K562 (cell line): ENCODE results near the gene ADGRG1.

ENCODE experiments used
- ARHGAP35 ChIP-seq: fragments of 450-650 bp; IDR thresholded peaks from 2 replicates; pipeline ENCODE4 v1.6.1; 2018; ENCODE audit not compliant: partially characterized antibody
- CTCF ChIP-seq, 3 experiments: IDR thresholded peaks in 2 of 3; conservative IDR thresholded peaks in 1 of 3; 2 replicates each; pipeline ENCODE4 v1.5.1; 2011 to 2012; ENCODE audit warnings: low read length in 3 of 3, mild to moderate bottlenecking in 3 of 3, control low read depth in 2 of 3, improper control_type of control experiment in 1 of 3, inconsistent platforms in 1 of 3, low read depth in 1 of 3, mixed read lengths in 1 of 3, moderate library complexity in 1 of 3; ENCODE audit not compliant: insufficient read depth in 2 of 3
- JUN ChIP-seq, 2 experiments: sonication (generic) in 1 of 2; formaldehyde crosslinking in 1 of 2; IDR thresholded peaks; 2 replicates each; pipeline versions ENCODE4 v1.6.1 to v1.8.0; 2012 to 2022; ENCODE audit warnings: borderline replicate concordance in 2 of 2, mild to moderate bottlenecking in 2 of 2, improper control_type of control experiment in 1 of 2, low read depth in 1 of 2, low read length in 1 of 2, missing genetic modification reagents in 1 of 2
- POLR2AphosphoS5 ChIP-seq: IDR thresholded peaks from 2 replicates; pipeline ENCODE4 v1.6.1; 2011; ENCODE audit warnings: mild to moderate bottlenecking, low read depth, low read length, moderate library complexity; ENCODE audit not compliant: control insufficient read depth, insufficient read depth
- RFX5 ChIP-seq: IDR thresholded peaks from 2 replicates; pipeline ENCODE4 v1.6.1; 2011; ENCODE audit warnings: low read depth, mild to moderate bottlenecking, improper control_type of control experiment, low read length
- SMAD3 ChIP-seq: fragments of 450-650 bp; formaldehyde crosslinking; conservative IDR thresholded peaks from 2 replicates; pipeline ENCODE4 v1.4.0; 2020; ENCODE audit warnings: mild to moderate bottlenecking
- SP1 ChIP-seq: sonication (generic); formaldehyde crosslinking; IDR thresholded peaks from 2 replicates; pipeline ENCODE4 v1.8.1; 2022; ENCODE audit warnings: mild to moderate bottlenecking, missing genetic modification reagents
- TEAD1 ChIP-seq, 2 experiments: fragments of 450-650 bp in 1 of 2; sonication (generic) in 1 of 2; formaldehyde crosslinking; IDR thresholded peaks; 2 replicates each; pipeline versions ENCODE4 v1.4.0 to v1.8.0; 2020 to 2022; ENCODE audit warnings: mild to moderate bottlenecking in 2 of 2, missing genetic modification reagents in 1 of 2
- ZBTB7A ChIP-seq: IDR thresholded peaks from 2 replicates; pipeline ENCODE4 v1.6.1; 2011; ENCODE audit warnings: low read depth, mild to moderate bottlenecking, low read length, moderate library complexity, borderline replicate concordance; ENCODE audit not compliant: control insufficient read depth
- ZNF239 ChIP-seq: fragments of 250-450 bp; sonication (Bioruptor Pico); IDR thresholded peaks from 2 replicates; pipeline ENCODE4 v1.4.0; 2020; ENCODE audit warnings: mild to moderate bottlenecking
- TF ChIP-seq, protein P1 (sequence below), 2 experiments: fragments of 450-650 bp; formaldehyde crosslinking in 1 of 2; IDR thresholded peaks; 2 replicates each; pipeline versions ENCODE4 v1.4.0 to v1.6.1; 2014 to 2020; ENCODE audit warnings: mild to moderate bottlenecking in 2 of 2, borderline replicate concordance in 1 of 2, low read depth in 1 of 2
- TF ChIP-seq, protein P2 (sequence below): sonication (generic); formaldehyde crosslinking; IDR thresholded peaks from 2 replicates; pipeline ENCODE4 v1.8.0; 2022; ENCODE audit warnings: mild to moderate bottlenecking, missing genetic modification reagents, borderline replicate concordance

DNA sequence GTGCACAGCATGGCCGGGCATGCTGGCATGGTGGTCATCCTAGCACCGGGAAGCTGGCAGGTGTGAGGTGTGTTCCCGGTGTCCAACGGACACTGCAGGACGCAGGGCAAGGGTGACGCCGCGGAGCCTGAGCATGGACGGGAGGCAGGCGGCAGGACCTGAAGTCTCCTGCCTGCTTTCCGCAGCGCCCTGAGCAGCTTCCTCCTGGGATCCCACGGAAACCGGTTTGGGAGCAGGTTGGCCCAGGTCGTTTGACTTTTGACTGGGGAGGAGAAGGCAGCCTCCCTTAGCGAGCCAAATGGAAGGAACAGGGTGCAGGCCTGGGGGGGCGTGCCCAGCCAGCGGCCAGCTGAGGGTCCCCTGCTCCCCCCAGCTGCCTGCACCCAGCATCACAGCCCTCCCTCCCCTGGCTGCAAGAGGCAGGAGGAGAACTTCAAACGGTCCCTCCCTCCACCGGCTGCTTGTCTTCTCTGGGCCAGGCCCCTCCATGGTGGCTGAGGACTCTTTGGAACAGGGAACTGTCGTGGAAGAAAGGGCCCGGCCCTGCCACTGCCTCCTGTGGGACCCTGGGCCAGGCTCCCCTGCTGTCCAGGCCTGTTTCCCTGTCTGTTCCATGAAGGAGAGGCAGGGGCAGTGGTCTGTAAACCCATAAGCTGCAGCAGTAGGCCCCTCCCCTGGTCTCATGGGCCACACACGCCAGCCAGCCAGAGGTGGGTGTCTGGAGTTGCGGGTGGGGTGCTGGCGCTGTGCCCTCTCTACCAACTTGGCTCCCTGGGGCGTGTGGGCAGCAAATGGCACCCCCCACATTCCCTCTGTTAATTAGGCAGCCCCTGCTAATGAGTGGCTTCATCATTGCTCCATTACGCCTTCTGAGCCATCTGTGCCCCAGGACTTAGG is 7.8 kb upstream of the ADGRG1 start:
- TF ChIP-seq, protein P1, sequence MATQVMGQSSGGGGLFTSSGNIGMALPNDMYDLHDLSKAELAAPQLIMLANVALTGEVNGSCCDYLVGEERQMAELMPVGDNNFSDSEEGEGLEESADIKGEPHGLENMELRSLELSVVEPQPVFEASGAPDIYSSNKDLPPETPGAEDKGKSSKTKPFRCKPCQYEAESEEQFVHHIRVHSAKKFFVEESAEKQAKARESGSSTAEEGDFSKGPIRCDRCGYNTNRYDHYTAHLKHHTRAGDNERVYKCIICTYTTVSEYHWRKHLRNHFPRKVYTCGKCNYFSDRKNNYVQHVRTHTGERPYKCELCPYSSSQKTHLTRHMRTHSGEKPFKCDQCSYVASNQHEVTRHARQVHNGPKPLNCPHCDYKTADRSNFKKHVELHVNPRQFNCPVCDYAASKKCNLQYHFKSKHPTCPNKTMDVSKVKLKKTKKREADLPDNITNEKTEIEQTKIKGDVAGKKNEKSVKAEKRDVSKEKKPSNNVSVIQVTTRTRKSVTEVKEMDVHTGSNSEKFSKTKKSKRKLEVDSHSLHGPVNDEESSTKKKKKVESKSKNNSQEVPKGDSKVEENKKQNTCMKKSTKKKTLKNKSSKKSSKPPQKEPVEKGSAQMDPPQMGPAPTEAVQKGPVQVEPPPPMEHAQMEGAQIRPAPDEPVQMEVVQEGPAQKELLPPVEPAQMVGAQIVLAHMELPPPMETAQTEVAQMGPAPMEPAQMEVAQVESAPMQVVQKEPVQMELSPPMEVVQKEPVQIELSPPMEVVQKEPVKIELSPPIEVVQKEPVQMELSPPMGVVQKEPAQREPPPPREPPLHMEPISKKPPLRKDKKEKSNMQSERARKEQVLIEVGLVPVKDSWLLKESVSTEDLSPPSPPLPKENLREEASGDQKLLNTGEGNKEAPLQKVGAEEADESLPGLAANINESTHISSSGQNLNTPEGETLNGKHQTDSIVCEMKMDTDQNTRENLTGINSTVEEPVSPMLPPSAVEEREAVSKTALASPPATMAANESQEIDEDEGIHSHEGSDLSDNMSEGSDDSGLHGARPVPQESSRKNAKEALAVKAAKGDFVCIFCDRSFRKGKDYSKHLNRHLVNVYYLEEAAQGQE (IDR thresholded peaks at IDR 0.05; ENCODE audit: borderline replicate concordance) = no peak
- TF ChIP-seq, protein P1 (CRISPR knock-in tag; IDR thresholded peaks at IDR 0.05; ENCODE audit: low read depth) = no peak
- TF ChIP-seq JUN (IDR thresholded peaks at IDR 0.05; ENCODE audit: borderline replicate concordance, low read depth, low read length) = no peak
- TF ChIP-seq JUN (CRISPR knock-in tag; IDR thresholded peaks at IDR 0.05; ENCODE audit: borderline replicate concordance) = no peak
- no peak for TF ChIP-seq ARHGAP35
- TF ChIP-seq RFX5 = no peak
- TF ChIP-seq, protein P2, sequence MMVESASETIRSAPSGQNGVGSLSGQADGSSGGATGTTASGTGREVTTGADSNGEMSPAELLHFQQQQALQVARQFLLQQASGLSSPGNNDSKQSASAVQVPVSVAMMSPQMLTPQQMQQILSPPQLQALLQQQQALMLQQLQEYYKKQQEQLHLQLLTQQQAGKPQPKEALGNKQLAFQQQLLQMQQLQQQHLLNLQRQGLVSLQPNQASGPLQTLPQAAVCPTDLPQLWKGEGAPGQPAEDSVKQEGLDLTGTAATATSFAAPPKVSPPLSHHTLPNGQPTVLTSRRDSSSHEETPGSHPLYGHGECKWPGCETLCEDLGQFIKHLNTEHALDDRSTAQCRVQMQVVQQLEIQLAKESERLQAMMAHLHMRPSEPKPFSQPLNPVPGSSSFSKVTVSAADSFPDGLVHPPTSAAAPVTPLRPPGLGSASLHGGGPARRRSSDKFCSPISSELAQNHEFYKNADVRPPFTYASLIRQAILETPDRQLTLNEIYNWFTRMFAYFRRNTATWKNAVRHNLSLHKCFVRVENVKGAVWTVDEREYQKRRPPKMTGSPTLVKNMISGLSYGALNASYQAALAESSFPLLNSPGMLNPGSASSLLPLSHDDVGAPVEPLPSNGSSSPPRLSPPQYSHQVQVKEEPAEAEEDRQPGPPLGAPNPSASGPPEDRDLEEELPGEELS (CRISPR knock-in tag) = no peak
- no peak for TF ChIP-seq ZNF239
- TF ChIP-seq CTCF (IDR thresholded peaks at IDR 0.05 in 2 of 3, conservative IDR thresholded peaks at IDR 0.05 in 1 of 3; ENCODE audit: insufficient read depth in 2 of 3, low read depth in 1 of 3, low read length in 3 of 3) = no peak
- peak; percentile 31; the same call in 1 of the 2 replicates for TF ChIP-seq ZBTB7A
- no peak for TF ChIP-seq TEAD1 (CRISPR knock-in tag; IDR thresholded peaks at IDR 0.05)
- no peak for TF ChIP-seq SP1 (CRISPR knock-in tag)
- no peak for TF ChIP-seq SMAD3 (CRISPR knock-in tag)
- TF ChIP-seq POLR2AphosphoS5 = no peak
